Left ventricle myocardium inferior (tissue), 1 donor: ENCODE measurements around the gene MOB3B. TPM values are rescaled to one million over a fixed set of nuclear protein-coding genes. Genes with fewer than 3 reads are reported as not detected.
A peak's percentile ranks its signal among the peaks of the same experiment; 100 is the strongest.

Experiments
- DNase-seq: peaks from one replicate; pipeline ENCODE4 v3.0.0-alpha.2; 2020
- H3K27ac ChIP-seq: fragments of 200-600 bp; replicated peaks from 2 replicates; pipeline ENCODE4 v1.8.0; 2021
- H3K27me3 ChIP-seq: fragments of 200-600 bp; 2 replicates; pipeline ENCODE4 v1.8.0; 2021; ENCODE audit warnings: low read depth
- H3K36me3 ChIP-seq: fragments of 200-600 bp; 2 replicates; pipeline ENCODE4 v1.8.0; 2021
- H3K4me1 ChIP-seq: fragments of 200-600 bp; 2 replicates; pipeline ENCODE4 v1.8.0; 2021
- H3K4me3 ChIP-seq: fragments of 200-600 bp; 2 replicates; pipeline ENCODE4 v1.8.0; 2021; ENCODE audit warnings: mild to moderate bottlenecking, moderate library complexity
- H3K9me3 ChIP-seq: fragments of 200-600 bp; replicated peaks from 2 replicates; pipeline ENCODE4 v1.8.0; 2021
- CTCF ChIP-seq: fragments of 200-600 bp; IDR thresholded peaks from 2 replicates; pipeline ENCODE4 v1.8.0; 2021; ENCODE audit warnings: antibody characterized with exemption, mild to moderate bottlenecking, borderline replicate concordance
- intact Hi-C: fragments of 100-400 bp; cut with micrococcal nuclease; formaldehyde crosslinking; loops from one replicate; pipeline ENCODE4 v1.11.0; 2022
- total RNA-seq: library from RNA; stranded (reverse); fragmentation: NEBNext Ultra II Directional; extraction: Animal tissue kit (Norgen Biotek cat#: 25700); gene quantifications from one replicate; pipeline ENCODE4 v1.2.1, GENCODE V29; 2021
- donor health status: DM: no; HTN: yes; CAD: no; lungs with severe emphysema.

The MOB3B gene
- total RNA-seq, 1 donor from 2014 or later = 2.1 TPM

GRCh38 chr9:27338527-27338903 is 191.1 kb downstream of the MOB3B start:
- no peaks in the 10 kb centered on the region for H3K36me3 ChIP-seq
- DNase-seq = no peak
- no peaks in the 10 kb centered on the region for H3K27me3 ChIP-seq
- H3K9me3 ChIP-seq = no peaks in the 10 kb centered on the region
- intact Hi-C loops = no loop called here
- peak overlapping the region; percentile 27 for H3K27ac ChIP-seq
- H3K4me1 ChIP-seq = peaks cover 48% of the 10 kb centered on the region
- no peak overlapping the region for H3K4me3 ChIP-seq
- no peak for TF ChIP-seq CTCF

- intact Hi-C loops = no loop called here
- Histone ChIP-seq H3K9me3 (no peaks in the 10 kb centered on the region), H3K4me3 (no peak overlapping the region), H3K27me3 (no peaks in the 10 kb centered on the region), H3K4me1 (peaks cover 51% of the 10 kb centered on the region), H3K36me3 (no peaks in the 10 kb centered on the region), H3K27ac (peak overlapping the region; percentile 27)
- DNase-seq = no peak
- TF ChIP-seq CTCF = no peak
Measured at GRCh38 chr9:27337833-27338526, 191.6 kb downstream of the MOB3B start.

GRCh38 chr9:27337236-27337635 is 192.4 kb downstream of the MOB3B start:
- DNase-seq = no peak
- intact Hi-C loops = no loop called here
- Histone ChIP-seq H3K36me3 (no peaks in the 10 kb centered on the region), H3K9me3 (no peaks in the 10 kb centered on the region), H3K4me3 (no peak overlapping the region), H3K4me1 (peaks cover 51% of the 10 kb centered on the region), H3K27me3 (no peaks in the 10 kb centered on the region), H3K27ac (no peak overlapping the region)
- no peak for TF ChIP-seq CTCF

- no peak for TF ChIP-seq CTCF
- no peaks in the 10 kb centered on the region for H3K27me3 ChIP-seq
- H3K9me3 ChIP-seq = no peaks in the 10 kb centered on the region
- DNase-seq = no peak
- no peaks in the 10 kb centered on the region for H3K36me3 ChIP-seq
- intact Hi-C loops = no loop called here
- H3K4me3 ChIP-seq = no peak overlapping the region
- H3K4me1 ChIP-seq = peaks cover 48% of the 10 kb centered on the region
- no peak overlapping the region for H3K27ac ChIP-seq
Measured at GRCh38 chr9:27336829-27337228, 192.8 kb downstream of the MOB3B start.

- intact Hi-C loops = no loop called here
- no peak for TF ChIP-seq CTCF
- Histone ChIP-seq H3K36me3 (no peaks in the 10 kb centered on the region), H3K9me3 (no peaks in the 10 kb centered on the region), H3K4me3 (no peak overlapping the region), H3K27ac (no peak overlapping the region), H3K27me3 (no peaks in the 10 kb centered on the region), H3K4me1 (peaks cover 43% of the 10 kb centered on the region)
- DNase-seq = no peak
Measured at GRCh38 chr9:27336126-27336525, 193.5 kb downstream of the MOB3B start.
